WI38 (cell line): ENCODE measurements around the gene DUOX2.
"Not testable (repeated sequence)": the region's sequence is repeated elsewhere in the genome, so short reads cannot be mapped to it uniquely, and the experiment has no call there.

Experiments used
- H3K4me3 ChIP-seq: 2 replicates; pipeline ENCODE4 v1.5.1; 2011; ENCODE audit warnings: low read depth, mild to moderate bottlenecking, control low read depth, low read length
- CTCF ChIP-seq: IDR thresholded peaks from 2 replicates; pipeline ENCODE4 v1.5.1; 2012; ENCODE audit warnings: low read depth, mild to moderate bottlenecking, control low read depth, low read length

The DUOX2 gene

GRCh38 chr15:45107941-45108630, 5.9 kb downstream of the DUOX2 start:
- no peak overlapping the region for H3K4me3 ChIP-seq
- TF ChIP-seq CTCF: no peak

DNA sequence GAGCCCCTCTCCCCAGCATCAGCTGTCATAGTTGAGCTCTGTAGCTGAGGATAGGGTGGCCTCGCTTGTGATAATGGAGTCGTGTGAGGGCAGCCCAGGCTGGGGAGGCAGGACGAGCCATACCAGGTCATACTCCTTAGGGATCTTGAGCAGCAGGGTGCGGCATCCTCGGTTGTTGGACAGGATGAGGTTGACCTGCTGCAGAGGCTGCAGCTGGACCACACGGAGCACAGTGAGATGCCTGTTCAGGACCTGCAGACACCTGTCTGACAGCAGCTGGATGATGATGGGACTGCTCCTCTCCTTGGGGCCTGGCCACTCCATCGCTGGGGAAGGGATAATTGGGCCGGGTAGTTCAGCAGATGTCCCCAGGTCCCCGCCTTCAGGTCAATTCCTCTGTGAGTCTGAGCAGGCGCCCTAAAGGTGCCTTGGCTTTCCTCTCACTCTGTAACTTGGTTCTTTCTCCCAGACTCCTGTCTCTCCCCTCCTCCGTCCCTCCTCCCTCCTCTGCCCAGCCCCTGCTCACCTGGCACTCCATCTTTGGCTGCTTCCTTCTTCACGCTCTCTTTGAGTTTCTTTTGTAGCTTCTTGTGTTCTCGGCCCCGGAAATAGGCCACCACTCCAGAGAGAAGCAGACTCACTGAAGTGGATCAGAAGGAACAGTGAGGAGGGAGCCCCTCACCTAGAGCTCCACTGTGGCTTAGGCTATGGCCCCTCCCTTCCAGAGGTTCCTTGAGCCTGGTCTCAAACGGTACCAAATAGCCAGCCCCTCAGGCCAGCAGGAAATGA, 7.8 kb downstream of the DUOX2 start:
- H3K4me3 ChIP-seq: no peak overlapping the region
- no peak for TF ChIP-seq CTCF

GRCh38 chr15:45105586-45105985, 8.4 kb downstream of the DUOX2 start:
- no peak for TF ChIP-seq CTCF
- H3K4me3 ChIP-seq: no peak overlapping the region

DNA sequence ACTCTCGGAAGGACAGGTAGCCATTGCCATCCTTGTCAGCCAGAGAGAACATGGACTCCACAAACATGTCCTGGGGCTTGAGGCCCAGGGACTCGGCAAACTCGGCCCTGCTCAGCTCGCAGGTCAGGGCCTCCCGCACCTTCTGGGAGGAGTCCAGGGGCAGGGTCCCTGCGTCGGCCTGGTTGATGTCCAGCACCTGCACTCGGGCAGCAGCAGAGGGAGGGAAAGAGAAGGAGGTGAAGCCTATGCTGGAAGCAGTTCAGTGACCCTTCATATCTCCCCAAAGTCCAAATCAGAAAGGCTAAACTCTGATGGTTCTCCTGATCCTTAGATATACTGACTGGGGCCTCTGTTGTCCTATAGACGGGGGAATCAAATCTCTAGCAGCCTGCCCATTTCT, 9.8 kb downstream of the DUOX2 start:
- not testable (repeated sequence) for H3K4me3 ChIP-seq

- H3K4me3 ChIP-seq: no peak overlapping the region
Measured at GRCh38 chr15:45102226-45102625, 11.7 kb downstream of the DUOX2 start.

GRCh38 chr15:45101749-45102148, 12.2 kb downstream of the DUOX2 start:
- no peak overlapping the region for H3K4me3 ChIP-seq
- TF ChIP-seq CTCF: no peak

More at GRCh38 chr15:45102226-45102625, 11.7 kb downstream of the DUOX2 start:
- no peak for TF ChIP-seq CTCF

DNA sequence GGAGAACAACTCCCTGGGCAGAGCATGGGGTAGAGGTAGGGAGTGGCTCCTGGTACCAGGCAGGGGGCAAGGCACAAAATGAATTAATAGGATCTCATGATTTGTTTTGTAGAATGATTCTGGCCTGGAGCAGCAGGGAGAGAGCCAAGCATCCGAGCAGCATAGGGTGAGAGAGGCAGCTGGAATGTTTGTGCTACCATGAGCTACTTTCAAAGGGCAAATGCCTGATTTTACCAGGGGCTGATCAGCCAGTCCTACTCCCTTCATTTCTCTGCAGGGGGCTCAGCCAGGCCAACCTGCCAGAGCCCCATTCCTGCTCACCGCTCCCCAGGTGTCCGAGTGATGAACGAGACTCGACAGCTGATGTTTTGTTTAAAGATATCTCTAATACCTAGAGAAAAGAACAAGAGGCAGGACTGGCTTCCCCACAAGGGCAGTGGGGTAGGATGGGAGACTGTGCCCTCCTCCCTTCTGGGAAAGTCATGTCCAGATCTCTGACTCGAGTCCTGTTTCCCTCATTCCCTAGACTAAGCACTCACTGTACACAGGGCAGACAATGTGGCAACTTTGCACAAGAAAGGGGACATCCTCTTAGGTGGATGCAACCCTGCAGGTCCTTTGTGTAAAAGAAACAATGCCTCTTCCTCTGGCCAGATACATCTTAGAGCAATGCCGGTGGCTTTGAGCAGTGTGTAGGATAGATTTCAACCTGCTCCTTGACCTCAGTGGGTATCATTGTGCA, 12.9 kb downstream of the DUOX2 start:
- TF ChIP-seq CTCF: no peak
- no peak overlapping the region for H3K4me3 ChIP-seq
